ENCODE results near the gene DPEP3.
"Not testable (repeated sequence)": the region's sequence is repeated elsewhere in the genome, so short reads cannot be mapped to it uniquely, and the experiment has no call there.

GRCh38 chr16:67998779-67999688 lies 18.7 kb upstream of the DPEP3 start, which contains the start of gene DPEP2:
- not testable (repeated sequence) for TF ChIP-seq SUZ12 (IDR thresholded peaks at IDR 0.05; ENCODE audit: extremely low read depth, insufficient read depth, insufficient read length); ZNF274 (IDR thresholded peaks at IDR 0.05; ENCODE audit: low read depth, low read length); YY1 (IDR thresholded peaks at IDR 0.05; ENCODE audit: insufficient read depth, insufficient read length)
